Bone marrow (tissue), 2 donors: ENCODE measurements around the gene MTFR1L.
A peak's percentile ranks its signal among the peaks of the same experiment; 100 is the strongest.

Experiments
- DNase-seq, 2 donors: peaks; one replicate each; lab custom pipeline; 2025; lab: John Stamatoyannopoulos, UW

The MTFR1L gene

DNA sequence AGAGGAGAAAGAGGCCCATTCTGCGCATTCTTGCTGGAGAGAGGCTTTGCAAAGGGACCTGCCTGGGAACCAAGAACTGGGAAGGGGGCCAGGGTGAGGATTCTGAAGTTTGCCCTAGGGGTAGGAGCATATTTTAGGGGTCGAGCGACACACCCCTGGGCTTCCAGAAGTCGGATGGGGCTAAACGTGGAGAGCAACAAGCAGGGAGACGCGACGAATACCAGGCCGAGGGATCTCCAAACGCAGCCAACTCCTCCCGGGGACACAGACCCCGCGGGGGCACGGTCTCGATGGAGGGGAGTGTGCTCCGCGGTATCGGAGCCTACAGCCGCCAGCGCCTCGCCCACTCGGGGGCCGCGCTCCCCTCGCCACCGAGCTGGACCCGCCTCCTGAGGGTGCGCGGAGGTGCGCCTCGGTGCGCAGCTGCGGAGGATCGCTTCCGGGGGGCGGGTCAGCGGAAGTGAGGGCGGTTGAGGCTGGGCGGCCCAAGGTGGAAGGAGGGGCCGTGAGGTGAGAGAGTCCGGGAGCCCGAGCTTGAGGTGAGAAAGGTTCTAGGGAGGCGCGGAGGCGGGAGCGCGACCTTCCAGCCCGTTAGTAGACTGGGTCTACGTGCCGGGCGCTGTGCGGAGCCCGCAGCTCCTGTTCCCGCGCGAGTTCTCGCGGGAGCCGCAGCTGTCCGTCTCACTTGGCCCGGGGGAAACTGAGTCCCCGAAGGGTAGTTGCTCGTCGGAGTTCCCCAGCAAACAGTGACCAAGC, at the start of gene MTFR1L:
Gene MTFR1L, plus strand, starts transcription at position 464 of the 756 bp plus-strand sequence. CDS start 3,151 bp downstream, outside the sequence.
- peak; percentile 59 to 71 for DNase-seq

DNA sequence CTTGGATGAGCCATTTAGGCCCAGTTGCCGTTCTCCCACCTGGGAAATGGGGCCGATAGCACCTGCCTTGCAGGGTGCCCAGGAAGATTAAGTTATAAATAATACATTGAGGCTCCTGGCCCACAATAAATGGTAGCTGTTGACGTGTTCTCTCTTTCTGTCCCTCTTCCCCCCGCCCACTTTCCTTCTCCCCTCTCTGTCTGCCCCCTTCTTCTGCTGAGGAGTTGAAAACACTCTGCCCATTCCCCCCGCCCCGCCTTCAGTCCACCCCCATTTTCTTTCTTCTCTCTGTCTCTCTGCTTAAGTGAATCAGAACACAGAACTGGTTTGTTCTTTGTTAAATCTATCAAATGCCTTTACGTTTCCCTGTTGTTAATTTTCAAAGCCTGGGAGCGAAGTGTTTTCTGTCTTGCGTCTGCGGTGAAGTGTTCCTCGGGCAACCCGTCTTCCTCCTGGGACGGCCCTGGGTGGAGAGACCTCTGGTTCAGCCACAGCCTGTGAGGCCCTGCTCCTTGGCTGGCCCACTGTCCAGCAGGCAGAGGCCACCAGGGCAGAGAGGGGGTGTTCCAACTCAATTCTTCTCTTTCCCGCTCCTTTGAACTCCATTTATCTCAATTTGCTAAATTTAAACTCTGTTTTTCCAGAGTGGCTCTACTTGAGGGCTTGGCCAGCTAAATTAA, 49.1 kb upstream of the MTFR1L start:
- DNase-seq: no peak

DNA sequence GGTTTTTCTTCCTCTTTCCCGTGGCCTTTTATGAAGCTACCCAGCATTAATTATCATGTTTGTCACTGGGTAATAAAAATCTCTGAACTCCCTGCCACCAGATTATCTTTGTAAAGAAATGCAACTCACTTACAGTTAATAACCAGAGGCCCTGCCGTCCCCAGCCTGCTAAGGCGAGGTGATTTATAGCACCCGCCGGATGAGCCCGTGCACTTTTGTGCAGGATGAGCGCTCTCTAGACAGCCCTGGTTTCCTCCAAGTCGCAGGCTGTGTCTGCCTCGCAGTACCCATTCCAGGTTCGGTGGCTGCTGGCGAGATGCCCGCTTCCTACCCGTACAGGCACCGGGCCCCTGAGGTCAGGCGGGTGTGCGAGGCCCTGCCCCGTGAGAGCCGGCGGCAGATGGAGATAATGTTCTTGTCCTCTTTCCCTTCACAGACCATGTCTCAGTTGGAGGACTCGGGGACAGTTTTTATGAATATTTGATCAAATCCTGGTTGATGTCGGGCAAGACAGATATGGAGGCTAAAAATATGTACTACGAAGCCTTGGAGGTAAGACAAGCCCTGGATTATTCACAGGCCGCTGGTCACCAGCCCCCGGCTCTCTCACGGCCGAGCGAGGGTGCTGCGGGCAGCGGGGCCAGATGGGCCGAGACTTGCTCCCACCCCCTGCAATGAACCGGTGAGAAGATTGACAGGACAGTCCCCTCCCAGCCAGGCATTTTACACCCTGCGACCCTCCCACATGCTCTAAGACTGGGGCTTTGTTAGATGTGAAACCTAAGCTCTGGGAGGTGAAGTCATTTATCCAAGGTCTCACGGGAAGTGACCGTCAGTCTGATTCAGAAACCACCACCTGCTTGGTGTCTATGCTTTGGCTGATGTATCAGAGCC, 48.3 kb upstream of the MTFR1L start:
- peak in 1 of 2 donors; percentile 89 for DNase-seq

DNA sequence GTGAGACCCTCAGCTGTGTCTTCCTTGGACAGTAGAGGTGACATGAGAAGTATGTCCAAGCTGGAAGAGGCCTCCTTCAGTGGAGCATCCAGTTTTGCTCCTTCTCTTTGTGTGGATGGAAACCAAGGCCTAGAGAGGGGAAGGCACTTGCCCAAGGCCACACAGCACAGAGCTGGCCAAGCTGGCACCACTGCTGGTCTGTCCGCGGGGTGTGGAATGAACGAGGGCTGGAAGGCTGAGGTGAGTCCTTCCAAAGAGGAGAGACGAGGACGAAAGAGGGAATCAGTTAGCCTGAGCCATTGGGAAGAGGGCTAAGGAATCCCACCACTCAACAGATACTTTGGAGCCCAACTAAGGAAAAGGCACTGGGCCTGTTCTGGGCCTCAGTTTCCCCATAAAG, 47.6 kb upstream of the MTFR1L start:
- no peak for DNase-seq

DNA sequence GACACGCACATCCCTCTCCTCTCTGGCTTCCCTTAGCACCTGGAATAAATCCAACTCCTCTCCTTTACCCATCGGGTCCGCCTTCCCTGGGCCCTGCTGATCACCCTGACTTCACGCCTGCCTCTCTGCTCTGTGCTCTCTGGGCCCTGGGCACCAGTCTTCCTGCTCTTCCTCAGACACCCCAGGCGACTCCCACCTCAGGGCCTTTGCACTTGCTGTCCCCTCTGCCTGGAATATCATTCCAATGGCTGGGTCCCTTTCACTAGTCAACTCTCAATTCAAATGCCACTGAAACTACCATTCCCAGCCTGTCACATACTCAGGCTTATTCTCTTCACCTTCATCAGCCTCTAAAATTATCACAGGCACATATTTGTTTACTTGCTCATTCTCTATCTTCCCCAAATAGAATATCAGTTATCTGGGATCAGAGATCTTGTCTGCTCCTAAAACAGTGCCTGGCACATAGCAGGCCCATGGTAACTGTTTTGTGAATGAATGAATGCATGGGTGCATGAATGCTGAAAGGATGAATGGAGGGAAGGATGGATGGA, 47.0 kb upstream of the MTFR1L start:
- no peak for DNase-seq

DNA sequence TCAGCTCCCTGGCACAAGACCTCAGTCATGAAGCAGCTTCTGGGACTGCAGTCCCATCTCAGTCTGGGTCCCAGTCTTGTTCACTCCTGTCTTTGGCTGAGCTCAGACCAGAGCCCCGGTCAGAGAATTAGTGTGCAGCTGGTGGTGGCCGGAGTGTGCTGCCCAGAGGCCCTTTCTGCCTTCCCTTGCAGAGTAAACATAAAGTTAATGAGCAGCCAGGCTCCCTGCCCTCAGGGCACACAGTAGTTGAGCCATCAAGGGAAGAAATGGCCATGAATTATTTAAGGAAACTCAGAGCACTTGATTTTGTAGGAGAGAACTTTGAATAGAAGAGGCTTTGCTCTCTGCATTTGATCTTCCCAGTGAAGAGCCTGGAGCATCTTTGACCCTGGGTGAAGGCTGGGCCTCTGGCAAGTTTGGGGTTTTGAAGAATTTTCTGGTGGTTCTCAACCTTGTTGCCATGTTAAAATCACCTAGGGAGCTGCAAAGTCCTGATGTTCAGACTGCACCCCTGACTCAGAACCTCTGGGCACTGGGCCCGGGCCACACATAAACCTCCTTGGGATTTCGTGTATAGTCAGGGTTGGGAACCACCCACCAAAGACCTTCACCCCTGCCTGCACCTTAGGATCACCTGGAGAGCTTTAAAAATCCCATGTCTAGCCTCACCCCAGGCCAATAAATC, 46.2 kb upstream of the MTFR1L start:
- no peak for DNase-seq

DNA sequence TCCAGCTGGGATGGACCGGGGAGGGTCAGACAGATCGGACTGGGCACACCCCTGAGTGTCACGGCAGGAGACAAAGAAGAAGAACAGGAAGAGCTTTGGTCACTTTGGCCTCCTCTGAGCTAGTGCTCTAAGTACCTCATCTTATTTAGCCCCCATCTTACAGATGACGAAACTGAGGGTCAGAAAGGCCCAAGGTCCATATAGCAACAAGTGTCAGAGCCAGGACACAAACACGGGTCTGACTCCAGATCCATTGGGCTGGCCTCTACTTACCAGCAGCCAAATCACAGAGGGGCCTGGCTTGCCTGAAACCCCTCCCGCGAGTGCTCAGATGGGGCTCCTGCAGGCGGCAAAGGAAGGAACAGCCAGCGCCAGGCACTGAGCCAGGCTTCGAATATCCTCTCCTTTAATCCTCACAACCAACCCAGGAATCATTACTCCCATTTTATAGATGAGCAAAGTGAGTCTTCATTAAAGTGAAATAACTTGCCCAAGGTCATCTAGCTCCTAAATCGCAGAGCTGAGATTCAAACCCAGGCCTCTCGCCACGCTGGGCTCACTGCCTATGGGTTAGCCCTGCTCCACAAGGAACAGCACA, 45.4 kb upstream of the MTFR1L start:
- DNase-seq: no peak

DNA sequence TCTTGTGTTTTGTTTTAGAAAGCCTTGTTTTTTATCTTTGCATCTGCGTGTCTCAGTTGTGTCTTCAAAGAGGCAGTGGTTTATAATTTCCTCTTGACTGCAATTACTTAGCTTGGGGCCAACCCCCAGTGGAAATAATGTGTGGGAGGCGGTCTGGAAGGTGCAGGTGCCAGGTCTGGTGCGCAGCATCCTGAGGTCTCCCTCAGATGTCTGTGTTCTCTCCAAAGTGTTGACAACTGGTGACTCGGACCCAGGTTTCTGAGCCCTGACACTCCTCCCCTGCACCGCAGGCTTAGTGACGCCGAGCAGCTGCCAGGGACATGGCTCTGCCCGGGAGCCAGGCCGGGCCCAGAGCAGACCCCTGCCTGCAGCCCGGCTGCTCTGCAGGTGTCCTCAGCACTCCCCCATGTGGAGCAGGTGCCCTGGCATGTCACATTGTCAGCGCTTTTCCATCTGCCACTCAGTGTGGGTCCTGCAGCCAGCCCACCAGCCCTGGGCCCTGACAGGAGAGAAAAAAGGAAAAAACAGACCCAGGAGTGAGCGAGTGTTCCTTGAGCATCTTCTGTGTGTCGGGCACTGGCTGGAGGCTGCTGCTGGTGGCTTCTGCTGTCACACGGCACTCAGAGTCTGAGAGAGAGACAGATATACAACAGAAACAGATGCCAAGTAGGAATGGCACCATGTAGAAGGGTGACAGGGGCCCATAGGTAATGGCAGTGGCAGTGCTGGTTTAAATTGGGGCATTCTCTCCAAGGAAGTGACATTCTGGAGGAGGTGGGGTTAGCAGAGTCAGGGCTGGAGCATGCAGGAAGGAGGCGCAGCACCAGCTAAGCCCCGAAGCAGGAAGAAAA, 44.6 kb upstream of the MTFR1L start:
- no peak for DNase-seq

DNA sequence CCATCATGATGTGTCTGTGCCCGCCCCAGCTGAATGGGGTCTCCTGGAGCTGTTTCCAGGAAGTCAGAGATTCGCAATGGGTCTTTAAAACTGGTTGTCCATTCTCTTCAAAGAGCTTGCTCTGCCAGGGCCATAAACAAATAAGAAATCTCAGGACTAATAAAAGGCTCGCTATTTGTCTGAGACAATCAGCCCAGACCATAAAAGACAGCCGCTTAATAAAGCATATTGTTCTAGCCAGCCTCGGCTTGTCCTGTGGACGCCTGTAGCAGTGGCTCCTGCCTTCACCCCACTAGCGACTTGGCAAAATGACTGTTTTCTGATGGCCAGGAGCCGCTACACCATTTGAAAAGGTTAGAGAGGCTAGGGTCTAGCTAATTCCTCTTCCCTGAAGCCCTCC, 40.4 kb upstream of the MTFR1L start:
- DNase-seq: no peak

DNA sequence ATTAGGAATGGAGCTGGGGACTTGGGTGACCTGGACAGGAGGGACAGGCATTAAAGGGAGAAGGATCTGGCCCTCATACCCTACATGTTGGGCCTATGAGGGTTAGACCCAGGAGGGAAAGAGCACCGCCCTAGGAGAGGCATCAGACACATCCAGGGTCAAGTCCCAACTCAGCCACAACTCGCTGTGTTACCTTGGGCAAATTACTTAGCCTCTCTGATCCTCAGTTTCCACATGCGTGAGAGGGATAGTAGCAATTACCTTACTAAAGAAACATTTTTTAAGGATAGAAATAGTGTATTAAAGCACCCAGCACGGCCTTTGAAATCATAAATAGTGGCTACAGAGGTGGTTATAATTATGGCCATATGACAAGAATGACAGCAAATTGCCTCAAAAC, 39.9 kb upstream of the MTFR1L start:
- DNase-seq: no peak

DNA sequence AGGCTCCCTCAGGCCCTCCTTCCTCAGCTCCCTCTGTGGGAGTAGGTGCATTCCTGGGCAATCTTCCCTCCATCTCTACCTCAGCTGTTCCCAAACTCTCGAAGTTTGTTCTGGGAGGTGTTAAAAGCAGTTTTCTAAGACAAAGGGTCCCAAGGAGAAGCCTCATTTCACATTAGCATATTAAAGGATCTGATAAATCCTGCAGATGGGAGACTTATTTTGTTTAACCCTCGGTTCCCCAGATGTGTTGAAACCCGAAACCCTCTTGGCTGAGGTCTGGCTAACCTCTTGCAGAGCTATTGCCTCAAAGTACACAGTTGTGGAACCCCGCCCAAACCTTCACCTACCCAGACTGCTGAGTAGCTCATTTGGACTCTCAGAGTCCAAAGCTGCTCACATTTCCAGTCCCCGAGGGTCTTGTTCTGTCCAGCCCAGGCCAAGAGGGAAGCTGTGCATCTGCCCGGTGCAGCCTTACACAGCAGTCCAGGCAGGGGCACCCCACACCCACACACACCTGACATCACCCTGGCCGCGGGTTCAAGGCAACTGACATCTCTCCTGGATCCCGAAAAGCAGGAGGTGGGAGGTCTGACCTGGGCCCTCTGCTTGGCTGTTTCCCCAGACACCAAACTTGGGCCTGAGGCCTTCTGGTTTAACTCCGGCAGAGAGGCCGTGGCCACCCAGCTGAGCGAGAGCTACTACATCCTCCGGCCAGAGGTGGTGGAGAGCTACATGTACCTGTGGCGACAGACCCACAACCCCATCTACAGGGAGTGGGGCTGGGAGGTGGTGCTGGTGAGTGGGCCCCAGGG, 39.2 kb upstream of the MTFR1L start:
- no peak for DNase-seq

DNA sequence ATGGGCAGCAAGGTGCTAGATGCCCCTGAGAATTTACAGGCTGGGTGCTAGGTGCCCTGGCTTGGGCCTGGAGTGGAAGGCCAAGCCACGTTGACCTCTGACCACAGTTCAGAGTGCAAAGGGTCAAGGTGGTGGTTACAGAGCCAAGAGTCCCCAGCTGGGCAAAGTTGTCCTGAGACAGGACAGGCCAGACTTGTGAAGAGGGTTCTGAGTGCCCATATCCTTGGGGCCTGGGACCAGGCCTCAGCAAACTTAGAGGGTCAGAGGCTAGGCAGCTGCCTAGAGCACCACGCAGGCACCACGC, 38.7 kb upstream of the MTFR1L start:
- DNase-seq: no peak

DNA sequence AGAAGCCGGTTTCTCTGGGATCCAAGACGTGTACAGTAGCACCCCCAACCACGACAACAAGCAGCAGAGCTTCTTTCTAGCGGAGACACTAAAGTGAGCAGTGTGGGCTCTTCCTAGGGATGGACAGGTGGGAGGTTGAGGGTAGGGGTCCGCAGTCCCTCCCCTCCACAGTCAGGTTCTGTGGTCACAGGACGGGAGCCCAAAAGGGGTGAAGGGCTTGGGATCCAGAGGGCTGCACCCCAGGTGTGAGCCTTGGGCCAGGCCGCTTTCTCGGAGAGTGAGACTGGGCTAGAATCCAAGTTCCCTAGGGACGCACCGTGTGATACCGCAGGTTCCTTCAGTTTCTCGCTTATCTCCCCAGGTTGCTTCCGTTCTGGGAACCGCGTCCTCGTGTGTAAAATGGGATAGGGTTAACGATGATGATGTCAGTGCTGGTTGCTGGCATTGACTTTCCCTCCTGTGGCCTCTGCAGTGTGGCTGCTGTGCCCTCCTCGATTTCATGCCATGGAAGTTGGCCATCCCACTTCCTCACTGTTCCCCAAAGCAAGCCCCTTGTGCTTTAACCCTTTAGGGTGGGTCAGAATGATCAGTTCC, 37.0 kb upstream of the MTFR1L start:
- DNase-seq: no peak

DNA sequence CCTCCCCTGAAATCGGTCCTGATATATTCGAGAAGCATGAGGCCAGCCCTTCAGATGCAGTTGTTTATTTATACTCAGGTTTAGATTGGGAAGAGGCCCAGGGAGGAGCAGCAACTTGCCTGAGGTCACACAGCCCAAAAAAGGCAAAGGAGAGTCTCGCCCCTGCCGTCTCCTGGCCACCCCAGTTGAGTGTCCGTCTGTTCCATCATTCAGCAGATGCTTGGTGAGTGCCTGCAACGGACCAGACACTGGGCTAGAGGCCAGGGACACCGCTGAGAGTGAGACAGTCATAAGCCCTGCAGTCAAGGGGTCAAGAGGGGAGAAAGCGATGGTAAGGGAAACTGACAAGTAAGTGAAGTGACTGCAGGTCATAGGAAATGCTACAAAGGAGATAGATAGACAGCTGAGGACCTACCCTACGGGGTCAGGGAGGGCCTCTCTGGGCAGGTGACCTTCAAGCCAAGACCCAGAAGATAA, 35.1 kb upstream of the MTFR1L start:
- no peak for DNase-seq

DNA sequence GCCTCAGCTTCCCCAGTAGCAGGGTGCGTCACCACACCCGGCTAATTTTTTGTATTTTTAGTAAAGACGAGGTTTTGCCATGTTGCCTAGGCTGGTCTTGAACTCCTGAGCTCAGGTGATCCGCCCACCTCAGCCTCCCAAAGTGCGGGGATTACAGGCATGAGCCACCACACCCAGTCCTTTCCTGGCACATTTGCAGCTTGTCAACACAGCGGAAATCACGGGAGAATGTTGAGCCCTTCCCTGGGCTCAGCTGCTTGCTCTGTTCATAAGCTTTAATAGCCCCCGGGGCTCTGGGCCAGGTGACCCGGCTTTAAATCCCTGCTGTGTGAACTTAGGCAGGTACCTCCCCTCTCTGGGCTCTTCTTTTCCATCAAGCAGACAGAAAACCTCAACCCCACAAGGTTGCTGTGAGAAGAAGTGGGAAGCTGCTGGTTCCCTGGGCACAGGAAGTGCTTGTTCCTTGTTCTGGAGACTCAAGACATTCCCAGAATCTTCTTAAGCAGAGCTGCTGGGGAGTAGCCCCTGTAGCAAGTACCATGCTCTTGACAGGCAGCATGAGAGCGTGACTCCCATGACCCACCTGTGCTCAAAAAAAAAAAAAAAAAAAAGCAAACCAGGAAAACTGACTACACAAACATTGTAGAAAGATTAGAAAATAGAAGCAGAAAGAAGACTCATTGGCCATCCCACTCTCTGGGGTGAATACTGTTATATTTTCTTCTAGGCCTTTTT, 34.3 kb upstream of the MTFR1L start:
- no peak for DNase-seq

DNA sequence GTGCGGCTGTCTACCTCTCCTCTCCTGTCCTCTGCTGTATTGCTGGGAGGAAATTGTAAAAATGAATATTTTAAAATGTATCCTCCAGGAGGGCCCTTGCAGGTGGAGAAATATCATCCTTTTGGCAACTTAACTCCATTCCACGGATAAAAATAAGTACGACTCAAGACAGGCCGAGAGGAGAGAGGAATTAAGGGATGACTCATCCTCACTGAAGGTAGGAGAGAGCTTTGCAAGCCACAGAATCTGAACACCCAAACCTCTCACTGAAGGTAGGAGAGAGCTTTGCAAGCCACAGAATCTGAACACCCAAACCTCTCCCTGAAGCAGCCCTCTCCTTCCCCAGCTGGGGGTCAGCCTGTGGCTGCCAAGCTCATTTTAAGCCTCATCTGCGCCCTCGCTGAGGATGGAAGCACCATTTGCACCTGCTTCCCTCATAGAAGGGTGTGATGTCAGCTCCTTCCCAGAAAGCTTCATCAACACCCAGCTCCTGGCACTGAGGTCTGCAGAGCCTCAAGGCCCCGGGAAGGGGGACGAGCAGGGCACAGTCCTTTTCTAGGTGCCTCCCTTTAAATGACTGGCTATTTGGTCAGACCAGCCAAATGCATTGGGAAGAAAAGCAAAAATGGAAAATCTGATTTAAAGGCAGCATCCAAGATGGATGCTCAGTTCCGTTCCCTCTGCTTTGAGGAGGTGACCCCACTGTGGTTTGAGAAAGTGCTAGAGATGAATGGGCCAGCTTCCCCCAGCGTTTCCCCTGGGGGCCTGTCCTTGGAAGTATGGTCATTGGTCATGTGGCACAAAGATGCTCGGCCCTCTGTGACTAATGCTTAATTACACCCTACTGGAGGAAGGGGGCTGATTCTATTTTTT, 32.6 kb upstream of the MTFR1L start:
- DNase-seq: no peak

DNA sequence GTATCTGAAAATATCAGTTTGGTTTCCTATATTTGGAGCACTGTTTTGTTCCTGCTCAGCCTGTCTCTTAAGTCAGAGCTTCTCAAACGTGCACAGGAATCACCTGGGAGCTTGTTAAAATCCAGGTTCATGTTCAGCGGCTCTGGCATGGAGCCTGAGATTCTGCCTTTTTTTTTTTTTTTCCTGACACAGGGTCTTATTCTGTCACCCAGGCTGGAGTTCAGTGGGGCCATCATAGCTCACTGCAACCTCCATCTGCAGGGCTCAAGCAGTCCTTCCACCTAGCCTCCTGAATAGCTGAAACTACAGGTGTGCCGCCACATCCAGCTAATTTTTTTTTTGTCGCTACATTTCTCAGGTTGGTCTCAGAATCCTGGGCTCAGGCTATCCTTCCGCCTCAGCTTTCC, 32.0 kb upstream of the MTFR1L start:
- DNase-seq: no peak
